HepG2 (cell line): ENCODE data around the gene OS9. TPM values are rescaled to one million over a fixed set of nuclear protein-coding genes. Genes with fewer than 3 reads are reported as not detected.

Experiments
- ARHGAP35 ChIP-seq: sonication (generic); formaldehyde crosslinking; IDR thresholded peaks from 2 replicates; pipeline ENCODE4 v1.9.0; 2022; ENCODE audit warnings: mild to moderate bottlenecking, inconsistent platforms, moderate library complexity, missing genetic modification reagents, borderline replicate concordance
- ATF3 ChIP-seq: sonication (generic); formaldehyde crosslinking; IDR thresholded peaks from 2 replicates; pipeline ENCODE4 v1.4.0; 2020; ENCODE audit warnings: missing genetic modification reagents
- BRF2 ChIP-seq: sonication (generic); formaldehyde crosslinking; IDR thresholded peaks from 2 replicates; pipeline ENCODE4 v1.8.1; 2022; ENCODE audit warnings: mild to moderate bottlenecking, missing genetic modification reagents
- CENPX ChIP-seq: sonication (generic); formaldehyde crosslinking; IDR thresholded peaks from 2 replicates; pipeline ENCODE4 v1.9.0; 2021; ENCODE audit warnings: mild to moderate bottlenecking, missing genetic modification reagents, moderate library complexity
- CHD4 ChIP-seq: fragments of 200-600 bp; sonication (generic); IDR thresholded peaks from 2 replicates; pipeline ENCODE4 v1.7.0; 2017; ENCODE audit warnings: mild to moderate bottlenecking, low read length, borderline replicate concordance
- CREM ChIP-seq, 2 experiments: sonication (generic) in 1 of 2; formaldehyde crosslinking in 1 of 2; IDR thresholded peaks; 2 replicates each; pipeline versions ENCODE4 v1.4.0 to v1.6.1; 2016 to 2020; ENCODE audit warnings: antibody characterized with exemption in 1 of 2, mild to moderate bottlenecking in 1 of 2, missing genetic modification reagents in 1 of 2
- ESRRA ChIP-seq: sonication (generic); formaldehyde crosslinking; IDR thresholded peaks from 2 replicates; pipeline ENCODE4 v1.5.1; 2020; ENCODE audit warnings: mild to moderate bottlenecking, low read depth, missing genetic modification reagents
- FOSL2 ChIP-seq: sonication (generic); formaldehyde crosslinking; IDR thresholded peaks from 2 replicates; pipeline ENCODE4 v1.4.0; 2020; ENCODE audit warnings: missing genetic modification reagents
- KDM4B ChIP-seq: sonication (generic); formaldehyde crosslinking; IDR thresholded peaks from 2 replicates; pipeline ENCODE4 v1.4.0; 2020; ENCODE audit warnings: missing genetic modification reagents
- KLF13 ChIP-seq: sonication (generic); formaldehyde crosslinking; IDR thresholded peaks from 2 replicates; pipeline ENCODE4 v1.4.0; 2020; ENCODE audit warnings: mild to moderate bottlenecking, missing genetic modification reagents
- KLF16 ChIP-seq, 2 experiments: sonication (generic) in 1 of 2; formaldehyde crosslinking in 1 of 2; IDR thresholded peaks; 2 replicates each; pipeline versions ENCODE4 v1.6.1 to v1.8.0; 2016 to 2023; ENCODE audit warnings: missing genetic modification reagents in 2 of 2, missing compliant biosample characterization in 1 of 2
- KMT2A ChIP-seq: sonication (generic); formaldehyde crosslinking; IDR thresholded peaks from 2 replicates; pipeline ENCODE4 v1.4.0; 2020; ENCODE audit warnings: missing genetic modification reagents
- MEIS1 ChIP-seq: sonication (generic); formaldehyde crosslinking; IDR thresholded peaks from 2 replicates; pipeline ENCODE4 v1.9.0; 2021; ENCODE audit warnings: mild to moderate bottlenecking, missing genetic modification reagents, moderate library complexity, borderline replicate concordance
- MZF1 ChIP-seq: sonication (generic); formaldehyde crosslinking; IDR thresholded peaks from 2 replicates; pipeline ENCODE4 v1.8.1; 2023; ENCODE audit warnings: mild to moderate bottlenecking, missing genetic modification reagents, borderline replicate concordance
- NPAS2 ChIP-seq: sonication (generic); formaldehyde crosslinking; IDR thresholded peaks from 2 replicates; pipeline ENCODE4 v1.8.0; 2022; ENCODE audit warnings: mild to moderate bottlenecking, missing genetic modification reagents, borderline replicate concordance
- RORA ChIP-seq: sonication (generic); formaldehyde crosslinking; IDR thresholded peaks from 2 replicates; pipeline ENCODE4 v1.5.0; 2020; ENCODE audit warnings: mild to moderate bottlenecking, missing genetic modification reagents, moderate library complexity
- RXRA ChIP-seq: sonication (generic); formaldehyde crosslinking; IDR thresholded peaks from 2 replicates; pipeline ENCODE4 v1.5.1; 2020; ENCODE audit warnings: missing genetic modification reagents
- SETDB1 ChIP-seq: sonication (generic); formaldehyde crosslinking; IDR thresholded peaks from 2 replicates; pipeline ENCODE4 v1.5.1; 2020; ENCODE audit warnings: missing genetic modification reagents, mild to moderate bottlenecking, borderline replicate concordance
- SMAD9 ChIP-seq: sonication (generic); formaldehyde crosslinking; IDR thresholded peaks from 2 replicates; pipeline ENCODE4 v1.5.1; 2020; ENCODE audit warnings: mild to moderate bottlenecking, missing genetic modification reagents
- SOX13 ChIP-seq, 3 experiments: fragments of 450-650 bp in 1 of 3; sonication (generic) in 1 of 3; formaldehyde crosslinking in 1 of 3; IDR thresholded peaks in 2 of 3; conservative IDR thresholded peaks in 1 of 3; 2 replicates each; pipeline versions ENCODE4 v1.5.0 to v1.6.1; 2016 to 2020; ENCODE audit warnings: antibody characterized with exemption in 1 of 3, mild to moderate bottlenecking in 1 of 3, missing compliant biosample characterization in 1 of 3, missing genetic modification reagents in 1 of 3, moderate library complexity in 1 of 3
- TARDBP ChIP-seq: sonication (generic); formaldehyde crosslinking; IDR thresholded peaks from 2 replicates; pipeline ENCODE4 v1.8.0; 2022; ENCODE audit warnings: mild to moderate bottlenecking, missing genetic modification reagents
- ZC3H13 ChIP-seq: sonication (generic); formaldehyde crosslinking; IDR thresholded peaks from 2 replicates; pipeline ENCODE4 v1.8.1; 2023; ENCODE audit warnings: mild to moderate bottlenecking, missing genetic modification reagents, moderate library complexity
- ZNF564 ChIP-seq: sonication (generic); formaldehyde crosslinking; IDR thresholded peaks from 2 replicates; pipeline ENCODE4 v1.8.1; 2023; ENCODE audit warnings: mild to moderate bottlenecking, missing genetic modification reagents
- ZNF577 ChIP-seq: sonication (generic); formaldehyde crosslinking; IDR thresholded peaks from 2 replicates; pipeline ENCODE4 v1.4.0; 2020; ENCODE audit warnings: mild to moderate bottlenecking, low read depth, missing genetic modification reagents, borderline replicate concordance
- ZNF614 ChIP-seq: IDR thresholded peaks from 2 replicates; pipeline ENCODE4 v1.6.1; 2018; ENCODE audit warnings: missing biosample characterization, missing genetic modification reagents, inconsistent platforms, borderline replicate concordance
- ZNF615 ChIP-seq: sonication (generic); formaldehyde crosslinking; IDR thresholded peaks from 2 replicates; pipeline ENCODE4 v1.5.0; 2020; ENCODE audit warnings: mild to moderate bottlenecking, missing genetic modification reagents, borderline replicate concordance
- ZNF850 ChIP-seq: sonication (generic); formaldehyde crosslinking; conservative IDR thresholded peaks from 2 replicates; pipeline ENCODE4 v1.9.0; 2021; ENCODE audit warnings: mild to moderate bottlenecking, missing genetic modification reagents
- polyA plus RNA-seq, 8 experiments: library from polyadenylated mRNA; depleted of rRNA in 3 of 8; stranded (reverse) in 7 of 8; unstranded in 1 of 8; fragments of >200 nt; fragmentation: Illumina TruSeq in 4 of 8; extraction: Trizol in 4 of 8; gene quantifications; 2 replicates each; pipeline versions ENCODE4 v1.2.1 to v1.2.3, GENCODE V29; 2011 to 2016; ENCODE audit warnings: low read depth in 4 of 8, missing spikeins in 1 of 8, mixed read lengths in 1 of 8; ENCODE audit not compliant: insufficient read depth in 1 of 8
- total RNA-seq, 5 experiments: library from RNA; depleted of rRNA; stranded (reverse); fragments of >200 nt; fragmentation: Illumina TruSeq; extraction: Trizol; gene quantifications; 2 replicates each; pipeline ENCODE4 v1.2.3, GENCODE V29; 2016; ENCODE audit warnings: low read depth in 1 of 5
- TF ChIP-seq, protein P1 (sequence below): sonication (generic); formaldehyde crosslinking; IDR thresholded peaks from 2 replicates; pipeline ENCODE4 v1.4.0; 2020; ENCODE audit warnings: mild to moderate bottlenecking, missing genetic modification reagents
- TF ChIP-seq, protein P2 (sequence below): IDR thresholded peaks from 2 replicates; pipeline ENCODE4 v1.6.1; 2016

Gene OS9
- total and polyA plus RNA-seq, 2 of the 13 experiments (the other 11 are each of a cell fraction or from before 2014, with no cell fraction given): 156 to 206 TPM

- TF ChIP-seq ZC3H13 (CRISPR knock-in tag): no peak
- TF ChIP-seq NPAS2 (CRISPR knock-in tag): no peak
- no peak for TF ChIP-seq ZNF614
- no peak for TF ChIP-seq KLF13 (CRISPR knock-in tag)
- no peak for TF ChIP-seq CHD4
- no peak for TF ChIP-seq BRF2 (CRISPR knock-in tag)
- no peak; the same call in 1 of the 2 replicates for TF ChIP-seq KMT2A (CRISPR knock-in tag)
- no peak for TF ChIP-seq ATF3 (CRISPR knock-in tag)
- no peak for TF ChIP-seq RXRA (CRISPR knock-in tag)
- TF ChIP-seq TARDBP (CRISPR knock-in tag): no peak
- TF ChIP-seq, protein P1, sequence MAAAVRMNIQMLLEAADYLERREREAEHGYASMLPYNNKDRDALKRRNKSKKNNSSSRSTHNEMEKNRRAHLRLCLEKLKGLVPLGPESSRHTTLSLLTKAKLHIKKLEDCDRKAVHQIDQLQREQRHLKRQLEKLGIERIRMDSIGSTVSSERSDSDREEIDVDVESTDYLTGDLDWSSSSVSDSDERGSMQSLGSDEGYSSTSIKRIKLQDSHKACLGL (CRISPR knock-in tag): no peak
- TF ChIP-seq SETDB1 (CRISPR knock-in tag): no peak
- no peak for TF ChIP-seq MEIS1 (CRISPR knock-in tag)
- TF ChIP-seq ZNF615 (CRISPR knock-in tag): no peak
- TF ChIP-seq ARHGAP35: no peak; the same call in 1 of the 2 replicates
- no peak for TF ChIP-seq CENPX (CRISPR knock-in tag)
- TF ChIP-seq ZNF850 (CRISPR knock-in tag): no peak
- no peak for TF ChIP-seq ZNF564 (CRISPR knock-in tag)
- peak in 1 of 2 experiments; percentile 27; a peak in 1 of 4 replicates for TF ChIP-seq KLF16 (CRISPR knock-in tag; IDR thresholded peaks at IDR 0.05)
- no peak for TF ChIP-seq RORA (CRISPR knock-in tag)
- TF ChIP-seq ESRRA (CRISPR knock-in tag): no peak
- no peak for TF ChIP-seq KDM4B (CRISPR knock-in tag)
- TF ChIP-seq SMAD9 (CRISPR knock-in tag): no peak
- TF ChIP-seq CREM (IDR thresholded peaks at IDR 0.05): peak; percentile 94
- TF ChIP-seq CREM (CRISPR knock-in tag; IDR thresholded peaks at IDR 0.05): no peak
- TF ChIP-seq ZNF577: no peak
- TF ChIP-seq FOSL2 (CRISPR knock-in tag): no peak; the same call in 1 of the 2 replicates
- TF ChIP-seq, protein P2, sequence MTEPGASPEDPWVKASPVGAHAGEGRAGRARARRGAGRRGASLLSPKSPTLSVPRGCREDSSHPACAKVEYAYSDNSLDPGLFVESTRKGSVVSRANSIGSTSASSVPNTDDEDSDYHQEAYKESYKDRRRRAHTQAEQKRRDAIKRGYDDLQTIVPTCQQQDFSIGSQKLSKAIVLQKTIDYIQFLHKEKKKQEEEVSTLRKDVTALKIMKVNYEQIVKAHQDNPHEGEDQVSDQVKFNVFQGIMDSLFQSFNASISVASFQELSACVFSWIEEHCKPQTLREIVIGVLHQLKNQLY (CRISPR knock-in tag): no peak
- TF ChIP-seq SOX13 (IDR thresholded peaks at IDR 0.05): no peak
- TF ChIP-seq SOX13 (CRISPR knock-in tag; conservative IDR thresholded peaks at IDR 0.05 in 1 of 2, IDR thresholded peaks at IDR 0.05 in 1 of 2): no peak
- no peak for TF ChIP-seq MZF1 (CRISPR knock-in tag)
Observed at GRCh38 chr12:57693659-57694458, at the start of gene OS9 (continued).
